NCI-H1694 (cell line): ENCODE results near the gene MRPL20.
"Not testable (repeated sequence)": the region's sequence is repeated elsewhere in the genome, so short reads cannot be mapped to it uniquely, and the experiment has no call there.

Experiments used
- DNase-seq: peaks from one replicate; lab custom pipeline; 2025; lab: John Stamatoyannopoulos, UW

Gene MRPL20

DNA sequence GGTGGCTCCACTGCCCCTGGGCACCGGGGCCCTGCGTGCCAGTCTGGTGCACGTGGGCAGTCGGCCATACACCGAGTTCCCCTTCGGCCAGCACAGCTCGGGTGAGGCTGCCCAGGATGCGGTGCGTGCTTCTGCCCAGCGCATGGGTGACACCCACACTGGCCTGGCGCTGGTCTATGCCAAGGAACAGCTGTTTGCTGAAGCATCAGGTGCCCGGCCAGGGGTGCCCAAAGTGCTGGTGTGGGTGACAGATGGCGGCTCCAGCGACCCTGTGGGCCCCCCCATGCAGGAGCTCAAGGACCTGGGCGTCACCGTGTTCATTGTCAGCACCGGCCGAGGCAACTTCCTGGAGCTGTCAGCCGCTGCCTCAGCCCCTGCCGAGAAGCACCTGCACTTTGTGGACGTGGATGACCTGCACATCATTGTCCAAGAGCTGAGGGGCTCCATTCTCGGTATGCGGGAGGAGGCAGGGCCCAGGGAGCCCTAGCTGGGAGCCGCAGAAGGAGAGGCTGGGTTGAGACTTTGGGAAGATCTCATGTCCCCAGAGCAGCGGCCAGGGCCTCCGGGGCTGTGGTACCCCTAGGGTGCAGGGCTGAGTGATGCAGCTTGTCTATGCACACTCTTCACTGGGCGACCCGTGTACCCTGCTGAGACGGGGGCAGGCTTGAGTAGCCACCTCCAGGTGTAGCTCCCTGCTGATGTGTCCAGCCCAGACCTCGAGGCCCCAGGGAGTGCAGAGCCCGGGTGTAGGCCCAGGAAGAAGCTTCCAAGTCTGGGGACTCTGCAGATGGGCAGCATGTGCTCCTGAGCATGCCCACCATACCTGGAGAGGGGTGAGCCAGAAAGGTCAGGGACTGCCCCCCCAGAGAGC lies 30.2 kb upstream of the MRPL20 start:
- DNase-seq = no peak

GRCh38 chr1:1436630-1437032 lies 29.5 kb upstream of the MRPL20 start:
- no peak for DNase-seq

- DNase-seq = no peak
Observed at GRCh38 chr1:1435911-1436629, 29.0 kb upstream of the MRPL20 start.

GRCh38 chr1:1435106-1435903 lies 28.2 kb upstream of the MRPL20 start, which contains the start of gene VWA1:
VWA1 (plus strand) TSS chr1:1435690; CDS start chr1:1435749, 59 bp downstream.
- no peak for DNase-seq

DNA sequence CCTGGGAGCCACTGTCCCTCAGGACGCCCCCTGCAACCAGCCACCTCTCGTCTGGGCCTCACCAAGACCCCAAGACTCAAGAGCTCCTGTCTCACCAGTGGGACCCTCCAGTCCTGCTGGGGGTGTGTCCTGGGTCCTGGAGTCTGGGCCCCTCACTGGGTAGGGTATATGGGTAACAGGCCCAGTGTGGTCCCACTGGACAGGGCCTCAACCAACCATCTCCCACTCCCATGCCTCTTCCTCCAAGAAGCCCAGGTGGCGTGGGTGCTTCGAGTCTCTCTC lies 27.7 kb upstream of the MRPL20 start:
- DNase-seq = no peak

DNA sequence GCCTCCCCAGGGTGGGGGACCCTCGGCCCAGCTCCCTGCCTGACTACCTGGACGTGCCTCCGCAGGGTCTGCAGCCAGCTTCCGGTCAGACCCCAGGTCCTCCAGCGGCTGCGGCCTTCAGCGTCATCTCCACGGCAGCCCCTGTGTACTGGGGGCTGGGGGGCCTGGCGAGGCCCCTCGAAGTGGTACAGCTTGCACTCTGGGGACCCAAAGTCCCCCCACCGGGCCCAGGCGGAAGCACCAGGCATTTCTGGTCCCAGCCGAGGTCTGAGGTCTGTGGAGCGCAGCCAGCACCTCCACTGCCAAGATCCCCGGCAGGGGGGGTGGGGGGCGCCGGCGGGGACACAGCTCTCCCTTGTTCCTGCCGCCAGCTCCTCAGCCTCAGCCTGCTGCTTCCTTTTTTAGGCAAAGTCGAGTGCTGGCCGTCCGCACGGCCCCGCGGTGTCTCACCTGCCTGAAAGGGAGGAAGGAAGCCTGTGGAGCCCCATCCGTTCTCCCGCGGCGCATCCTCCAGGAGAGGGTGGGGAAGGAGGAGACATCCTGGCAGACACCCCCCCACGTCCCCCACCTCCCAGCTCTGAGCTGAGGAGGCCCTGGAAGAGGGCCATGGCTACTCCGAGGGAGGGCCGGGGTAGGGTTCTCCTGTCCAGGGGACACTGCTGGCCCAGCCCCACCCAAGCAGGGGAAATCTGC lies 27.2 kb upstream of the MRPL20 start:
- no peak for DNase-seq

GRCh38 chr1:1433804-1434130 lies 26.7 kb upstream of the MRPL20 start:
- DNase-seq = no peak

DNA sequence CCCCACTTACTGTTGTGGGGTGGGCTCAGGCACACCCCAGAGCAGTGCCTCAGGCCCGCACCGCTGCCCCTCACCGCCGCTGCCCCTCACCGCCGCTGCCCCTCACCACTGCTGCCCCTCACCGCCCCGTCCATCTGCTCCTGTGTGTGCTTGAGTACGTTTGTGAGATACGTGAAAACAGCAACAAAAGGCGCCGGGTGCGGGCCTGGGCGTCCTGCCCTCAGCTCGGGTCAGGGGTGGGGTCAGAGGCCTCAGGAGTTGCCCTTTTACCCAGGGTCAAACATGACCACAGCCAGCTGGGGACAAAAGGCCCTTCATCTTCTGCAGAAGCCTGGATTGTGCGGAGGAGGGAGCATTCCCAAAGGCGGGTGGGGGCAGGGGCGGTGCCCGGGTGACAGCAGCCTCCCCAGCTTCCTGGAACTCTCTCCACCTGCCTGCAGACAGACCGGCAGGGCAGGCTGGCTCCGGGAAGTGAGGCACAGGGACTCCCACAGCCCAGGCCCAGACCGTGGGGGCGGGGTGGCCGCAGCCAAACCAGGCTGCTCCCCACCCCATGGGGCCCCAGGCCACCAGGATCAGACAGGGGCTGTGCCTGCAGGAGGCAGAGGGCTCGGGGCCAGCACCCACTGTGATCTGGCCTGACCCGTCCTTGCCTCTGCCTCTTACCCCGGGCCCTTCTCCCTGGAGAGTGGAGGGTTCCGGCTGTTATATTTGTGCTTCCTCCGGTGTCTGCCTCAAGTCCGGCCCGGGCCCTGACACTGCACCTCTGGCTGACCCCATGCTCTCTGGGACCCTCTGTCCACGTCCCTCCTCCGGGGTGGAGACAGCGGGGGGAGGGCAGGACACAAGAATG lies 26.1 kb upstream of the MRPL20 start:
- peak; percentile 50 for DNase-seq

DNA sequence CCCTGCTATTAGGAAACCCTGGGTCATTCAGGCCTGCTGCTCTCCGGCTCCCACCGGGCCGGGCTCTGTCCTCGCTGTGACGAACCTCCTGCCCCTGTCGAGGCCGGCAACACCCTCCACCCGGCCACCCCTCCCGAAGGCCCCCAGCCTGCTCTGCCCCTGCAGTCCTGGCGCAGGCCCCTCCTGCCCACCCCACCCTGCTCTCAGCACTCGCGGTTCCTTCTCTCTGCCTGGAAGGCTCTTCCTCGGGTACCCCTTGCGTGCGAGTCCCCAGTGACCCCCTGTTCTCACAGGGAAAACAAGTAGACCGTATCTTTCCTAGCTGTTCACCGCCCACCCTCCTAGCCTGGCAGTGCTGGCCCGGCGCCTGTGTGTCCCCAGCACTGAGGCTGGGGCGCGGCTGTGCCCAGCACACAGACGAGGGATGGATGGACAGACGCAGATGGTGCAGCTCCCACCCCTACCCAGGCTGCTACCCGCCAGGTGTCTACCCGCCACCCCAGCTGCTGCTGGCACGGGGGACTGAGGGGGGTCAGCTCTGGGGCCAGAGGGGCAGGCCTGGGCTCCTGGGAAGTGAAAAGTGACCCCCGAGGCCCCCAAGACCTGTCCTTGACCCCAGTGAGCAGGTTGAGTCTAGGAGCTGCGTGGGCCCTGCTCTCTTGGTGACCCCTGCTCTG lies 25.3 kb upstream of the MRPL20 start:
- DNase-seq = no peak

GRCh38 chr1:1431845-1432273 lies 24.8 kb upstream of the MRPL20 start:
- DNase-seq = no peak

- peak; percentile 48 for DNase-seq
Observed at GRCh38 chr1:1430992-1431844, 24.1 kb upstream of the MRPL20 start.

DNA sequence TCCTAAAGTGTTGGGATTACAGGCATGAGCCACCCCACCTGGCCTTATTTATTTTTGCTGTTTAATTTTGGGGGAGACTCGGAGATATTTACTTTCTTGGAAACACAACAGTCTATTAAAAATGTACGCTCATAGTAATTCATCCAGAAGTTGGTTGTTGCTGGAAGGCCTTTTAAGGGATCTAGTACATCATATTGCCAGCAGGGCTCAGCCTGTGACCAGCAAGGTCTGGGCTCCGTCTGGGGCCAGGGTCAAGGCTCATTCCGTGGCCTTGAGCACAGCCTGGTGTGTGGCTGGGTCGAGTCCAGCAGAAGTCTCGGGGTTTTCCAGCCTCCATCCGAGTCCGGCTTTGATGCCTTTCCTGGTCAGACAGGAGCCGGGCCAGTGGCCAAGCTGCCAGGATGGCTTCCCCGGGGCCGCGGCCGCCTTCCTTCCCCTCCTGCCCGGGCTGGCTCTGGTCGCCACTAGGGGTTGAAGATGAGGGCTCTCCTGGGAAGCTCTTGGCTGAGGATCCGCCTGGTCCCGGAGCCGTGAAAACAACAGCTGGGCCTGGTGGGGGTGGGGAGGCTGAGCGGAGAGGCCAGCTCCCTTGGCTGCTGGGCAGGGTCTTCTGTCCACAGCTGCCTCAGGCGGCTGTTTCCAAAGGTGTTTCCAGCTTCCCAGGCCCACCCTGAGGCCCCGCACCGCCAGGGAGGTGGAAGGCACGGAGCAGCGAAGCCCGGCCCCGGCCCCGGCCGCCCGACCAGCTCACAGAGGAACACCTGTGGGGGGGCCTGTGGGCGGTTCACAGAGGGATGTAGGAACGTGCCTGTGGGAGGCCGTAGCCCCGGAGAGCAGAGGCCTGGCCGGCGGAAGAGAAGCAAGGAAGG lies 23.3 kb upstream of the MRPL20 start:
- DNase-seq = no peak

GRCh38 chr1:1429671-1430073 lies 22.6 kb upstream of the MRPL20 start:
- DNase-seq = no peak

DNA sequence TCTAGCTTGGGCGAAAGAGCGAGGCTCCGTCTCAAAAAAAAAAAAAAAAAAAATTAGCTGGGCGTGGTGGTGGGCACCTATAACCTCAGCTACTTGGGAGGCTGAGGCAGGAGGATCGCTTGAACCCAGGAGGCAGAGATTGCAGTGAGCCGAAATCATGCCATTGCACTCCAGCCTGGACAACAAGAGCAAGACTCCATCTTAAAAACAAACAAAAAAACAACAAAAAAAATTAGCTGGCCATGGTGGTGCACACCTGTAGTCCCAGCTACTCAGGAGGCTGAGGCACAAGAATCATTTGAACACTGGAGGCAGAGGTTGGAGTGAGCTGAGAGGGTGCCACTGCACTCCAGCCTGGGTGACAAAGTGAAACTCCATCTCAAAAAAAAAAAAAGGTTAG lies 21.9 kb upstream of the MRPL20 start:
- not testable (repeated sequence) for DNase-seq

DNA sequence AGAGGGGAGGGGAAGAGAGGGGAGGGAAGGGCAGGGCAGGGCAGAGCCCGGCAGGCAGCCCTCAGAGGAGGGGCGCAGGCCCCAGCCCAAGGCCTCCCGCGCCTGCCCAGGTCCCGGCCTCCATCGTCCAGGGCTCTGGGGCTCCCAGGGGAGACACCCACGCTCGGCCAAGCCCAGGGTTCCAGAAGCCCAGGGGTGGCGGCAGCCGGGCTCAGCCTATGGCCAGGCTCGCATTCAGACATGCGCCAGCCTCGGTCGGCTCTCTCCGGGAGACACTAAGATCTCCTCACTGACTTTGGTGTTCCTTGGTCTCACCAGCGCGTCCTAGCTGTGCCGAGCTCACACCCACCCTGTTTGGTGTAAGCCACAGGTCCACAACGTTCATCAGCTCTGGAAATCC lies 21.1 kb upstream of the MRPL20 start:
- DNase-seq = no peak

- DNase-seq = no peak
Observed at GRCh38 chr1:1427820-1428148, 20.7 kb upstream of the MRPL20 start.

DNA sequence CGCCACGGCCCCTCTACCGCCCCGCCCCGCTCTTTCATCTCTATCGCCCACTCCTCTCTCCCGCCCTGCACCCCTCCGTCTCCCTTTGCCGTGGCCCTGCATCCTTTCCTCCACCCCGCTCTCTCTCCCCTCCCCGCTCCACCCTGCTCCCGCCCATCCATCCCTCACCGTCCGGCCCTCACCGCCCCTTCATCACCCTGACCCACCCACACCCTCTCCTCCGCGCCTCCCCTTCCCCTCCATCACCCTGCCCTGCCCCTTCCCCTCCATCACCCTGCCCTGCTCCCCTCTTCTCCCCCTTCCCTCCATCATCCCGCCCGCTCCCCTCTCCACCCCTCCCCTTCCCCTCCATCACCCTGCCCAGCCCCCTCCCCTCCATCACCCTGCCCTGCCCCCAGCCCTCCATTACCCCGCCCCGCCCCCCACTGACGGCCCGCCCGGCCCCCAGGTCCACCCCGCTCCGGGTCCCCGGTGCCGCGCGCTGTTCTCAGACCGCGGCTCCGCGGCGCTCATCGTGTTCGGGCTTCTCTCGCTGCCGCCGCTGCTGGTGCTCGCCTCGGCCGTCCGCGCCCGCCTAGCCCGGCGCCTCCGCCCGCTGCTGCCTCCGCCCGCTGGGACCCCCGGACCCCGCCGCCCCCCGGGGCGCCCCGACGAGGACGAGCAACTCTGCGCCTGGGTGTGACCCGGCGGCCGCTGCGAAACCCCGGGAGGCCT lies 20.2 kb upstream of the MRPL20 start:
- no peak for DNase-seq

GRCh38 chr1:1426496-1427105 lies 19.5 kb upstream of the MRPL20 start:
- DNase-seq = peak; percentile 53
